ENCODE data around the gene SMG1. TPM values are rescaled to one million over a fixed set of nuclear protein-coding genes. Genes with fewer than 3 reads are reported as not detected.

Gene SMG1
- total RNA-seq, 1 experiment from 2014 or later = 96.4 TPM

- no peak overlapping the region for H2AK5ac ChIP-seq (ENCODE audit: insufficient read length, low read length)
- H3K14ac ChIP-seq (ENCODE audit: insufficient read depth, low read length) = no peak overlapping the region
- H3K4me3 Mint-ChIP-seq = no peak overlapping the region
- H3K4me1 Mint-ChIP-seq = no peaks in the 10 kb centered on the region
- no peak overlapping the region for H2BK5ac ChIP-seq (ENCODE audit: insufficient read length, low read length)
- H4K91ac ChIP-seq (ENCODE audit: insufficient read length, low read depth, low read length) = no peak overlapping the region
- H4K20me1 ChIP-seq (ENCODE audit: control insufficient read depth, insufficient read depth, insufficient read length) = no peaks in the 10 kb centered on the region
- H3K27ac Mint-ChIP-seq = peak overlapping the region in 1 of 3 experiments; percentile 51; a peak in 1 of 7 replicates
- H3K79me2 ChIP-seq (ENCODE audit: insufficient read depth, low read length) = no peaks in the 10 kb centered on the region
- no peaks in the 10 kb centered on the region for H3K9me3 Mint-ChIP-seq
- H3K9me3 ChIP-seq (ENCODE audit: control insufficient read depth, low read depth, low read length) = no peaks in the 10 kb centered on the region
- H4K8ac ChIP-seq (replicated peaks; ENCODE audit: insufficient read length, low read depth, low read length) = no peak overlapping the region
- H3K9ac ChIP-seq (ENCODE audit: extremely low read depth, insufficient read length, low read length) = no peak overlapping the region
- no CpG with 5 or more reads among the region's 9 CpGs for WGBS (ENCODE audit: extremely low coverage, insufficient read length, low lambda C conversion rate)
- no peak for DNase-seq
- H3K4ac ChIP-seq (ENCODE audit: low read depth, low read length) = no peak overlapping the region
- no peak overlapping the region for H2BK15ac ChIP-seq (ENCODE audit: low read depth, low read length)
- H3T11ph ChIP-seq (ENCODE audit: low read length) = no peak overlapping the region
- H3K18ac ChIP-seq (ENCODE audit: insufficient read length, low read depth, low read length) = no peak overlapping the region
- H3K79me1 ChIP-seq (ENCODE audit: insufficient read depth, low read depth, low read length, poor library complexity, severe bottlenecking) = no peaks in the 10 kb centered on the region
- H3K27me3 Mint-ChIP-seq (ENCODE audit: low read depth) = no peaks in the 10 kb centered on the region
- H3K23ac ChIP-seq (ENCODE audit: insufficient read length, low read depth, low read length) = no peak overlapping the region
- no peak overlapping the region for H2BK12ac ChIP-seq (ENCODE audit: insufficient read length, low read depth, low read length)
- H3K27me3 ChIP-seq (ENCODE audit: insufficient read depth, low read length) = no peaks in the 10 kb centered on the region
- no peak overlapping the region for H4K5ac ChIP-seq (ENCODE audit: insufficient read length, low read depth, low read length)
- peaks cover 49 to 92% (median 88%) of the 10 kb centered on the region in 3 experiments for H3K36me3 Mint-ChIP-seq (ENCODE audit: insufficient read depth in 1 of 3, low read depth in 3 of 3)
- no peak overlapping the region for H3K56ac ChIP-seq (ENCODE audit: insufficient read length, low read depth, low read length)
- no peaks in the 10 kb centered on the region for H3K4me1 ChIP-seq (ENCODE audit: insufficient read depth, low read length)
- H2BK120ac ChIP-seq (ENCODE audit: low read depth, low read length, poor library complexity, severe bottlenecking) = no peak overlapping the region
- no peak overlapping the region for H2BK20ac ChIP-seq (ENCODE audit: low read depth, low read length, poor library complexity, severe bottlenecking)
- no peaks in the 10 kb centered on the region for H3K23me2 ChIP-seq (ENCODE audit: insufficient read length, low read depth, low read length, poor library complexity, severe bottlenecking)
- no peak overlapping the region for H3K27ac ChIP-seq (ENCODE audit: insufficient read length, low read depth, low read length)
- no peak overlapping the region for H2AFZ ChIP-seq (ENCODE audit: low read length)
- no peak overlapping the region for H3K4me2 ChIP-seq (ENCODE audit: insufficient read depth, insufficient read length, low read length)
- TF ChIP-seq CTCF (conservative IDR thresholded peaks at IDR 0.05) = no peak
Measured at GRCh38 chr16:18833707-18834505, 92.3 kb downstream of the SMG1 start.
